ENCODE measurements around the gene IDH3A. TPM values are rescaled to one million over a fixed set of nuclear protein-coding genes. Genes with fewer than 3 reads are reported as not detected.

IDH3A gene
- total RNA-seq, 2 experiments from 2014 or later, result 47.5 to 47.6 TPM

DNA sequence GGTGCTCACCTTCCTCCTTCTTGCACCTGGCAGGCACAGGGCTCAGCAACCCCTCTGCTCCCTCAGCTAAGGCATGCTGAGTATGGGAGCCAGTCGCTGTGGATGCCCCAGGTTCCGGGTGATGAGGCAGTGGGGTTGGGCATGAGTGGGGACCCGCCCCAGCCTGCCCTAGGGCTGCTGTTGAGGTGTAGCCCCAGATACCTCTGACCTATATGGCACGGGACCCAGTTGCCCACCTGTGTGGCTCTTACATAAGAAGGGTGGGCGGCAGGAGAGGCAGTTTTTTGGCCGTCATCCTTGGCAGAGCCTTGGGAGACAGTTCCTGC is 64.2 kb downstream of the IDH3A start:
- H3K4me3 ChIP-seq (ENCODE audit: low read length), result no peak overlapping the region
- H3K27ac Mint-ChIP-seq, result no peak overlapping the region
- no peak overlapping the region for H3K4me3 Mint-ChIP-seq
- no peaks in the 10 kb centered on the region for H3K36me3 ChIP-seq (ENCODE audit: insufficient read depth, low read length)
- TF ChIP-seq, protein P1, sequence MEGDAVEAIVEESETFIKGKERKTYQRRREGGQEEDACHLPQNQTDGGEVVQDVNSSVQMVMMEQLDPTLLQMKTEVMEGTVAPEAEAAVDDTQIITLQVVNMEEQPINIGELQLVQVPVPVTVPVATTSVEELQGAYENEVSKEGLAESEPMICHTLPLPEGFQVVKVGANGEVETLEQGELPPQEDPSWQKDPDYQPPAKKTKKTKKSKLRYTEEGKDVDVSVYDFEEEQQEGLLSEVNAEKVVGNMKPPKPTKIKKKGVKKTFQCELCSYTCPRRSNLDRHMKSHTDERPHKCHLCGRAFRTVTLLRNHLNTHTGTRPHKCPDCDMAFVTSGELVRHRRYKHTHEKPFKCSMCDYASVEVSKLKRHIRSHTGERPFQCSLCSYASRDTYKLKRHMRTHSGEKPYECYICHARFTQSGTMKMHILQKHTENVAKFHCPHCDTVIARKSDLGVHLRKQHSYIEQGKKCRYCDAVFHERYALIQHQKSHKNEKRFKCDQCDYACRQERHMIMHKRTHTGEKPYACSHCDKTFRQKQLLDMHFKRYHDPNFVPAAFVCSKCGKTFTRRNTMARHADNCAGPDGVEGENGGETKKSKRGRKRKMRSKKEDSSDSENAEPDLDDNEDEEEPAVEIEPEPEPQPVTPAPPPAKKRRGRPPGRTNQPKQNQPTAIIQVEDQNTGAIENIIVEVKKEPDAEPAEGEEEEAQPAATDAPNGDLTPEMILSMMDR (IDR thresholded peaks at IDR 0.05), result no peak
- H3K9me3 ChIP-seq (ENCODE audit: control insufficient read depth in 1 of 2, insufficient read depth in 1 of 2, low read length in 2 of 2), result no peaks in the 10 kb centered on the region
- H3K4me1 Mint-ChIP-seq (ENCODE audit: low read depth), result no peaks in the 10 kb centered on the region
- H3K27me3 Mint-ChIP-seq, result peaks cover 4% of the 10 kb centered on the region
- H3K9me3 Mint-ChIP-seq, result no peaks in the 10 kb centered on the region
- H3K27ac ChIP-seq (ENCODE audit: low read depth in 1 of 2, low read length in 2 of 2), result no peak overlapping the region
- no peaks in the 10 kb centered on the region for H3K4me1 ChIP-seq (ENCODE audit: insufficient read depth, low read length)
- CTCF ChIA-PET, result no interaction called here
- H3K36me3 Mint-ChIP-seq (ENCODE audit: low read depth), result no peaks in the 10 kb centered on the region
- no peak for ATAC-seq (ENCODE audit: poor library complexity)
- POLR2A ChIA-PET, result no interaction called here
- intact Hi-C loops (cut with DNase I, micrococcal nuclease), result no loop called here
- peak in 1 of 14 experiments; percentile 2 for DNase-seq
- H3K27me3 ChIP-seq (ENCODE audit: control insufficient read depth in 1 of 2, insufficient read depth in 2 of 2, low read length in 2 of 2), result no peaks in the 10 kb centered on the region

DNA sequence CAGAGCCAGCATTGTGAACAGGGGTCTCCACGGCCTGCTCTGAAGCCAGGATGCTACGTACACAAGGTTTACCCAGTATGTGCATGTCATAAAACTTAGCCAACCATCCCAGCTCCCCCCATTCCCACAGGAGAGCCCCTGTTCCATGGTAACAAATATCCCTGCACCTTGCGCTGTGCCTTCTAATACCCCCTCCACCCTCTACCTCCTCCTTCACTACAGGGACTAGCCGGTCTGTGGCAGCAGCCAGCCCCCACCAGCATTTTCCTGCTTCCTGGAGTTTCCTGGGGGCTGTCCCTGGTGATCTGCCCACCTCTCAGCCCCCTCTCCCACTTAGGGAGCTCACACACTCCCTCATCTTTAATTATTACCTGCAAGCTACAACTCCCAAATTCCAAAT is 64.8 kb downstream of the IDH3A start:
- intact Hi-C loops (cut with DNase I, micrococcal nuclease), result no loop called here
- ChIA-PET POLR2A (no interaction called here), CTCF (no interaction called here)
- H3K4me1 ChIP-seq (ENCODE audit: insufficient read depth, low read length), result no peaks in the 10 kb centered on the region
- Mint-ChIP-seq H3K4me3 (no peak overlapping the region), H3K36me3 (ENCODE audit: low read depth) (no peaks in the 10 kb centered on the region), H3K9me3 (no peaks in the 10 kb centered on the region), H3K27ac (no peak overlapping the region), H3K27me3 (peaks cover 4% of the 10 kb centered on the region), H3K4me1 (ENCODE audit: low read depth) (no peaks in the 10 kb centered on the region)
- H3K36me3 ChIP-seq (ENCODE audit: insufficient read depth, low read length), result no peaks in the 10 kb centered on the region
- H3K27me3 ChIP-seq (ENCODE audit: control insufficient read depth in 1 of 2, insufficient read depth in 2 of 2, low read length in 2 of 2), result no peaks in the 10 kb centered on the region
- TF ChIP-seq, protein P1 (IDR thresholded peaks at IDR 0.05), result no peak
- ATAC-seq (ENCODE audit: poor library complexity) (no peak), DNase-seq (no peak)
- no peak overlapping the region for H3K27ac ChIP-seq (ENCODE audit: low read depth in 1 of 2, low read length in 2 of 2)
- no peak overlapping the region for H3K4me3 ChIP-seq (ENCODE audit: low read length)
- H3K9me3 ChIP-seq (ENCODE audit: control insufficient read depth in 1 of 2, insufficient read depth in 1 of 2, low read length in 2 of 2), result no peaks in the 10 kb centered on the region

DNA sequence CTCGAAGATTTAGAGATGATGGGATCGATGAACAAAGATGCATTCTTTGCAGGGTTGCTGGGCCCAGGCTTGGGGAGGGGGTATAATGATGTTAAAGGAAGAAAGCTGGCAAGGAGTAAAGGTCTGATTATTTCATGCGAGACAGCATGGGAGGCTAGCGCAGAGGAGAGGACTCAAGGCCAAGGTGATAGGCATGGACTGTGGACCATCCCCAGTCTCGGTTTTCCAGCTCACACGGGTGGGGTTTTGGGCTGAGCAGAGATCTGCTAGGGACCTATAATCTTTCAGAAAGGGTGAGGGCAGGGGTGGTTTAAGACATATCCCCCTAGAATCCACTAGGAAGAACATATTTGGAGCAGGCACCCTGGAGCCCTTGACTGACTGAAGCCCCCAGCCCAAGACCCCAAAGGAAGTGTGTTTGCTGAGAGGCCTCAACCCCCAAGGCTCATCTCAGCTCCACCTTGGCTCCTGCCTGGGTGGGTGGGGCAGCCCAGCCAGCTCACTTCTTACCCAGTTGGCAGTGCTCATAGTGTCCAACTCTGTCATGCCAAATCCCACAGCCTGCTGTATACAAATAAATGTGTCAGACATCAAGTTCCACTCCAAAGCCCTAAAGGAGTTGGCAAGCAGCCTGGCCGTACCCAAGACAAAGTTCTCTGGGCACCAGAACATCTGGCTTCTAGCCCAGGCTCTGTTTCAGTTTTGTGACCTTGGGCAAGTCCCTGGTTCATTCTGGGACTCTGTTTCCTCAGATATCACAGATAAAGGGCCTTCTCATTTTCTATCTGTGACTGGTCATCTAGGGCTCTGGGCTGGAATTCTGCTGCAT is 67.3 kb downstream of the IDH3A start:
- Histone ChIP-seq H3K27ac (ENCODE audit: low read depth in 1 of 2, low read length in 2 of 2) (no peak overlapping the region), H3K27me3 (ENCODE audit: control insufficient read depth in 1 of 2, insufficient read depth in 2 of 2, low read length in 2 of 2) (no peaks in the 10 kb centered on the region), H3K4me3 (ENCODE audit: low read length) (no peak overlapping the region), H3K4me1 (ENCODE audit: insufficient read depth, low read length) (no peaks in the 10 kb centered on the region), H3K36me3 (ENCODE audit: insufficient read depth, low read length) (no peaks in the 10 kb centered on the region), H3K9me3 (ENCODE audit: control insufficient read depth in 1 of 2, insufficient read depth in 1 of 2, low read length in 2 of 2) (no peaks in the 10 kb centered on the region)
- no peak for ATAC-seq (ENCODE audit: poor library complexity)
- CTCF ChIA-PET, result no interaction called here
- Mint-ChIP-seq H3K9me3 (no peaks in the 10 kb centered on the region), H3K27me3 (peaks cover 4% of the 10 kb centered on the region), H3K4me1 (ENCODE audit: low read depth) (no peaks in the 10 kb centered on the region), H3K4me3 (no peak overlapping the region), H3K27ac (no peak overlapping the region), H3K36me3 (ENCODE audit: low read depth) (no peaks in the 10 kb centered on the region)
- POLR2A ChIA-PET, result interaction anchor here (0.6 kb wide), 1 partner anchor 22 kb away, joined by 3 read pairs; no protein-coding TSS in a partner anchor
- TF ChIP-seq, protein P1 (IDR thresholded peaks at IDR 0.05), result no peak
- intact Hi-C loops (cut with DNase I, micrococcal nuclease), result no loop called here
- DNase-seq, result no peak

Data from CD4-positive, alpha-beta T cell (primary cell).